GM18858 (cell line): ENCODE results near the gene ROR1.

Experiments used
- ATAC-seq: cut with Tn5 transposase; IDR thresholded peaks from one replicate; pipeline ENCODE4 v1.9.1; 2021; ENCODE audit not compliant: unreplicated experiment

Gene ROR1

GRCh38 chr1:63880958-63881576, 107.2 kb downstream of the ROR1 start:
- no peak for ATAC-seq

GRCh38 chr1:63882048-63882704, 108.4 kb downstream of the ROR1 start:
- ATAC-seq, result no peak

GRCh38 chr1:63883494-63884235, 109.8 kb downstream of the ROR1 start:
- no peak for ATAC-seq

GRCh38 chr1:63884486-63884885, 110.7 kb downstream of the ROR1 start:
- ATAC-seq, result no peak

- ATAC-seq, result no peak
Measured at GRCh38 chr1:63885899-63886298, 112.1 kb downstream of the ROR1 start.

- no peak for ATAC-seq
Measured at GRCh38 chr1:63886340-63886739, 112.5 kb downstream of the ROR1 start.

GRCh38 chr1:63887809-63888208, 114.0 kb downstream of the ROR1 start:
- no peak for ATAC-seq

- no peak for ATAC-seq
Measured at GRCh38 chr1:63888984-63889383, 115.2 kb downstream of the ROR1 start.

GRCh38 chr1:63890468-63890867, 116.7 kb downstream of the ROR1 start:
- no peak for ATAC-seq

- no peak for ATAC-seq
Measured at GRCh38 chr1:63891060-63891690, 117.4 kb downstream of the ROR1 start.

GRCh38 chr1:63892632-63893395, 119.0 kb downstream of the ROR1 start:
- peak; percentile 99 for ATAC-seq

GRCh38 chr1:63893976-63894375, 120.2 kb downstream of the ROR1 start:
- ATAC-seq, result no peak

GRCh38 chr1:63894627-63895265, 120.9 kb downstream of the ROR1 start:
- ATAC-seq, result no peak

- ATAC-seq, result no peak
Measured at GRCh38 chr1:63896755-63897154, 122.9 kb downstream of the ROR1 start.

- ATAC-seq, result no peak
Measured at GRCh38 chr1:63898428-63899196, 124.8 kb downstream of the ROR1 start.

- ATAC-seq, result no peak
Measured at GRCh38 chr1:63901094-63901493, 127.3 kb downstream of the ROR1 start.

- no peak for ATAC-seq
Measured at GRCh38 chr1:63902844-63903589, 129.2 kb downstream of the ROR1 start.

- no peak for ATAC-seq
Measured at GRCh38 chr1:63903947-63904610, 130.3 kb downstream of the ROR1 start.

- no peak for ATAC-seq
Measured at GRCh38 chr1:63904826-63905225, 131.0 kb downstream of the ROR1 start.
